Body of pancreas (tissue), 4 donors: ENCODE data around the gene PDLIM7.

ENCODE experiments used
- CTCF ChIP-seq, 7 experiments: fragments of 450-650 bp in 4 of 7; fragments of 200-600 bp in 3 of 7; sonication (generic) in 3 of 7; IDR thresholded peaks; one replicate each; pipeline ENCODE4 v1.5.1; 2016 to 2019; ENCODE audit warnings: antibody characterized with exemption in 7 of 7
- POLR2A ChIP-seq, 3 donors: fragments of 450-650 bp; IDR thresholded peaks; one replicate each; pipeline ENCODE4 v1.6.1; 2016; ENCODE audit warnings: antibody characterized with exemption in 3 of 3, mild to moderate bottlenecking in 2 of 3

GRCh38 chr5:177469750-177470525 lies 27.5 kb downstream of the PDLIM7 start:
- TF ChIP-seq POLR2A (IDR thresholded peaks at IDR 0.05) (no peak), CTCF (IDR thresholded peaks at IDR 0.05) (no peak)
